Neural cell (in vitro differentiated cells): ENCODE results near the gene FLRT3.

Source experiments
- EP300 ChIP-seq: fragments of 450-650 bp; conservative IDR thresholded peaks from 2 replicates; pipeline ENCODE4 v1.6.1; 2014; ENCODE audit warnings: antibody characterized with exemption, mild to moderate bottlenecking, moderate library complexity; ENCODE audit not compliant: poor library complexity, severe bottlenecking
- EZH2 ChIP-seq: fragments of 200-600, 300-800 bp; shearing (Covaris generic), sonication (generic); IDR thresholded peaks from 2 replicates; pipeline ENCODE4 v1.6.1; 2014; ENCODE audit warnings: antibody characterized with exemption, low read length, borderline replicate concordance, mild to moderate bottlenecking; ENCODE audit not compliant: insufficient read depth, poor library complexity, severe bottlenecking
- MXI1 ChIP-seq: fragments of 450-650 bp; conservative IDR thresholded peaks from 2 replicates; pipeline ENCODE4 v1.6.1; 2014; ENCODE audit warnings: antibody characterized with exemption, mild to moderate bottlenecking; ENCODE audit not compliant: poor library complexity, severe bottlenecking
- POLR2AphosphoS5 ChIP-seq: IDR thresholded peaks from 2 replicates; pipeline ENCODE4 v1.6.1; 2012
- RAD21 ChIP-seq: fragments of 450-650 bp; conservative IDR thresholded peaks from 2 replicates; pipeline ENCODE4 v1.6.1; 2014; ENCODE audit warnings: antibody characterized with exemption, mild to moderate bottlenecking, moderate library complexity
- TAF1 ChIP-seq: IDR thresholded peaks from 2 replicates; pipeline ENCODE4 v1.6.1; 2012; ENCODE audit warnings: low read depth
- TF ChIP-seq, protein P1 (sequence below): fragments of 450-650 bp; IDR thresholded peaks from 2 replicates; pipeline ENCODE4 v1.5.1; 2014; ENCODE audit warnings: antibody characterized with exemption, mild to moderate bottlenecking, moderate library complexity; ENCODE audit not compliant: poor library complexity, severe bottlenecking
- TF ChIP-seq, protein P2 (sequence below): IDR thresholded peaks from 2 replicates; pipeline ENCODE4 v1.6.1; 2012; ENCODE audit warnings: borderline replicate concordance

GRCh38 chr20:14282140-14282539 lies 55.3 kb downstream of the FLRT3 start:
- TF ChIP-seq, protein P1, sequence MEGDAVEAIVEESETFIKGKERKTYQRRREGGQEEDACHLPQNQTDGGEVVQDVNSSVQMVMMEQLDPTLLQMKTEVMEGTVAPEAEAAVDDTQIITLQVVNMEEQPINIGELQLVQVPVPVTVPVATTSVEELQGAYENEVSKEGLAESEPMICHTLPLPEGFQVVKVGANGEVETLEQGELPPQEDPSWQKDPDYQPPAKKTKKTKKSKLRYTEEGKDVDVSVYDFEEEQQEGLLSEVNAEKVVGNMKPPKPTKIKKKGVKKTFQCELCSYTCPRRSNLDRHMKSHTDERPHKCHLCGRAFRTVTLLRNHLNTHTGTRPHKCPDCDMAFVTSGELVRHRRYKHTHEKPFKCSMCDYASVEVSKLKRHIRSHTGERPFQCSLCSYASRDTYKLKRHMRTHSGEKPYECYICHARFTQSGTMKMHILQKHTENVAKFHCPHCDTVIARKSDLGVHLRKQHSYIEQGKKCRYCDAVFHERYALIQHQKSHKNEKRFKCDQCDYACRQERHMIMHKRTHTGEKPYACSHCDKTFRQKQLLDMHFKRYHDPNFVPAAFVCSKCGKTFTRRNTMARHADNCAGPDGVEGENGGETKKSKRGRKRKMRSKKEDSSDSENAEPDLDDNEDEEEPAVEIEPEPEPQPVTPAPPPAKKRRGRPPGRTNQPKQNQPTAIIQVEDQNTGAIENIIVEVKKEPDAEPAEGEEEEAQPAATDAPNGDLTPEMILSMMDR, result no peak
- no peak for TF ChIP-seq RAD21
- no peak for TF ChIP-seq TAF1
- no peak for TF ChIP-seq EP300
- no peak for TF ChIP-seq POLR2AphosphoS5
- TF ChIP-seq, protein P2, sequence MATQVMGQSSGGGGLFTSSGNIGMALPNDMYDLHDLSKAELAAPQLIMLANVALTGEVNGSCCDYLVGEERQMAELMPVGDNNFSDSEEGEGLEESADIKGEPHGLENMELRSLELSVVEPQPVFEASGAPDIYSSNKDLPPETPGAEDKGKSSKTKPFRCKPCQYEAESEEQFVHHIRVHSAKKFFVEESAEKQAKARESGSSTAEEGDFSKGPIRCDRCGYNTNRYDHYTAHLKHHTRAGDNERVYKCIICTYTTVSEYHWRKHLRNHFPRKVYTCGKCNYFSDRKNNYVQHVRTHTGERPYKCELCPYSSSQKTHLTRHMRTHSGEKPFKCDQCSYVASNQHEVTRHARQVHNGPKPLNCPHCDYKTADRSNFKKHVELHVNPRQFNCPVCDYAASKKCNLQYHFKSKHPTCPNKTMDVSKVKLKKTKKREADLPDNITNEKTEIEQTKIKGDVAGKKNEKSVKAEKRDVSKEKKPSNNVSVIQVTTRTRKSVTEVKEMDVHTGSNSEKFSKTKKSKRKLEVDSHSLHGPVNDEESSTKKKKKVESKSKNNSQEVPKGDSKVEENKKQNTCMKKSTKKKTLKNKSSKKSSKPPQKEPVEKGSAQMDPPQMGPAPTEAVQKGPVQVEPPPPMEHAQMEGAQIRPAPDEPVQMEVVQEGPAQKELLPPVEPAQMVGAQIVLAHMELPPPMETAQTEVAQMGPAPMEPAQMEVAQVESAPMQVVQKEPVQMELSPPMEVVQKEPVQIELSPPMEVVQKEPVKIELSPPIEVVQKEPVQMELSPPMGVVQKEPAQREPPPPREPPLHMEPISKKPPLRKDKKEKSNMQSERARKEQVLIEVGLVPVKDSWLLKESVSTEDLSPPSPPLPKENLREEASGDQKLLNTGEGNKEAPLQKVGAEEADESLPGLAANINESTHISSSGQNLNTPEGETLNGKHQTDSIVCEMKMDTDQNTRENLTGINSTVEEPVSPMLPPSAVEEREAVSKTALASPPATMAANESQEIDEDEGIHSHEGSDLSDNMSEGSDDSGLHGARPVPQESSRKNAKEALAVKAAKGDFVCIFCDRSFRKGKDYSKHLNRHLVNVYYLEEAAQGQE, result no peak
- no peak for TF ChIP-seq EZH2
- no peak for TF ChIP-seq MXI1
